GM12865 (cell line): ENCODE data around the gene ZNF484.
A peak's percentile ranks its signal among the peaks of the same experiment; 100 is the strongest.
"Not testable (repeated sequence)": the region's sequence is repeated elsewhere in the genome, so short reads cannot be mapped to it uniquely, and the experiment has no call there.

Source experiments
- DNase-seq: peaks from one replicate; pipeline ENCODE4 v3.0.0; 2010; ENCODE audit warnings: low read depth
- H3K4me3 ChIP-seq: 2 replicates; pipeline ENCODE4 v1.5.1; 2011; ENCODE audit warnings: mild to moderate bottlenecking, low read depth, low read length, control low read depth
- TF ChIP-seq, protein P1 (sequence below): IDR thresholded peaks from 2 replicates; pipeline ENCODE4 v1.5.1; 2011; ENCODE audit warnings: low read length, control low read depth, low read depth, inconsistent platforms; ENCODE audit not compliant: insufficient read depth; ENCODE audit errors: missing control alignments

Gene ZNF484

DNA sequence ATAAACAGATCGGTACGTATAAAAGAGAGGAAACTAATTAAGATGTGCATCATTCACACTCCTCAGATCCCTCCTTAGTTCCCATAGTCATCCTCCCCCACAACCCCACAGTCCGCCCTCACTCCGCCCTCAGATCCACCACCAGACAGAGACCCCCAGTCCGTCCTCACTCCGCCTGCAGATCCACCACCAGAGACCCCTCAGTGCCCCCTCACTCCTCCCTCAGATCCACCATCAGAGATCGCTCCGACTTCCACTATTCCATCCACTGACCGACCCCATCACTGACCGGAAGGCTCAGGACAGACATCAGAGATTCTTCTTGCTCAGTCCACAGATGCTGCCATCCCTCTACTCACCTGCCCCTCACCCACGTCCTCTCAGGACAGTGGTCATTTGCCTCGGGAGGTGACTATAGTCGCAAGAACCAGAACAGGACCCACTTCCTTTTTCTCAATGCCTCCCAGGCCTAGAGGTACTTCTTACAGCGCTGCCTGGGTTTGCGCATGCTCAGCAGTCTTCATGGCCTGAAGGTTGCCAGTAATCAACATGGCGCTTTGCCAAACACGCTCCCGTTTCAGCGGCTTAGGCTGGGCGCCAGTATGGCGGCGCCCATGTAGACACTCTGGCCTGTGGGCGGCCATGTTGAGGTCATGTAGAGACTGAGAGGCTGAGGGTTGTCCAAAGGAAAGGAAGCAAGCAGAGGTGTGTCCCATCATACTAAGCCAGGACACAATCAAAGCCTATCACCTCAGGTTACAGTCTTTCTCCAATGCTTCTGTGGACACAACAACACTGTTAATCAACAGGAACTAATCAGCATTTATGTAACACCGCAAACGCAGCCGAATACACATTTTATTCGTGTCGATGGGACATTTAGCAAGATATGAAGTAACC is at the start of gene ZNF484:
TSS of gene ZNF484 (minus strand) at position 508 of the 900 bp plus-strand sequence. CDS start 3,009 bp downstream, outside the sequence.
- peak; percentile 99 for DNase-seq
- TF ChIP-seq, protein P1, sequence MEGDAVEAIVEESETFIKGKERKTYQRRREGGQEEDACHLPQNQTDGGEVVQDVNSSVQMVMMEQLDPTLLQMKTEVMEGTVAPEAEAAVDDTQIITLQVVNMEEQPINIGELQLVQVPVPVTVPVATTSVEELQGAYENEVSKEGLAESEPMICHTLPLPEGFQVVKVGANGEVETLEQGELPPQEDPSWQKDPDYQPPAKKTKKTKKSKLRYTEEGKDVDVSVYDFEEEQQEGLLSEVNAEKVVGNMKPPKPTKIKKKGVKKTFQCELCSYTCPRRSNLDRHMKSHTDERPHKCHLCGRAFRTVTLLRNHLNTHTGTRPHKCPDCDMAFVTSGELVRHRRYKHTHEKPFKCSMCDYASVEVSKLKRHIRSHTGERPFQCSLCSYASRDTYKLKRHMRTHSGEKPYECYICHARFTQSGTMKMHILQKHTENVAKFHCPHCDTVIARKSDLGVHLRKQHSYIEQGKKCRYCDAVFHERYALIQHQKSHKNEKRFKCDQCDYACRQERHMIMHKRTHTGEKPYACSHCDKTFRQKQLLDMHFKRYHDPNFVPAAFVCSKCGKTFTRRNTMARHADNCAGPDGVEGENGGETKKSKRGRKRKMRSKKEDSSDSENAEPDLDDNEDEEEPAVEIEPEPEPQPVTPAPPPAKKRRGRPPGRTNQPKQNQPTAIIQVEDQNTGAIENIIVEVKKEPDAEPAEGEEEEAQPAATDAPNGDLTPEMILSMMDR = no peak
- peak within 1 kb of the TSS; percentile 90 for H3K4me3 ChIP-seq

- no peak overlapping the region for H3K4me3 ChIP-seq
- DNase-seq = no peak
- TF ChIP-seq, protein P1 = no peak
Observed at GRCh38 chr9:92920437-92920836, 42.6 kb upstream of the ZNF484 start.

DNA sequence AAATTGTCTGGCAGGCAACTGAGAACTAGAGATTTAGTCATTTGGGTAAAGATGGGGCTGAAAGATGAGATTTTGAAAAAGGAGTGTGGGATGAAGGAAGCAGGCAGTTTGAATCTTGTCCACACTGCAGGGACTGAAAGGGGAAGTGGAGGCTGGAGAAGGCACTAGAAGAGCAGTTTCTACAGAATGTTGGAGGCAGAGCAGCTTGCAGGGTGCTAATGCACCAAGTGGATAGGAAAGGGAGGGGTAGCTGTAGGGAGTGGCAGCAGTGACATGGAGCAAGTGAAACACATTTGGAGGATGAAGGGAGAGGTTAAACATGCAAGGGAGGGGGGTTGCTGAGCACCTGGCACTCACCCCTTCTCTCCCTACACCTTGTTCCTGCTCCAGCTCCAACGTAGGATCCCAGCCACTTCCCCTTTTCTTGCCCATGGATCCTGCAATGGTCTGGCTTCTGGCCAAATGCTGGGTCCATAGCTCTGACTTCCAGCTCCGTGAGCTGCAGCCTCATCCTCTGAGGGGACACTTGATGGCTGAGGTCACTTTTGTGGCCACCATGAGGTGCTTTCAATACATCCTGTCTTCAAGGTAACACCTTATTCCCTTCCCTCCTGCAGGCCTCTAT is 39.5 kb upstream of the ZNF484 start:
- DNase-seq = no peak
- TF ChIP-seq, protein P1 = no peak
- no peak overlapping the region for H3K4me3 ChIP-seq

GRCh38 chr9:92911511-92912475 is 34.0 kb upstream of the ZNF484 start:
- TF ChIP-seq, protein P1 = no peak
- no peak overlapping the region for H3K4me3 ChIP-seq
- no peak for DNase-seq

DNA sequence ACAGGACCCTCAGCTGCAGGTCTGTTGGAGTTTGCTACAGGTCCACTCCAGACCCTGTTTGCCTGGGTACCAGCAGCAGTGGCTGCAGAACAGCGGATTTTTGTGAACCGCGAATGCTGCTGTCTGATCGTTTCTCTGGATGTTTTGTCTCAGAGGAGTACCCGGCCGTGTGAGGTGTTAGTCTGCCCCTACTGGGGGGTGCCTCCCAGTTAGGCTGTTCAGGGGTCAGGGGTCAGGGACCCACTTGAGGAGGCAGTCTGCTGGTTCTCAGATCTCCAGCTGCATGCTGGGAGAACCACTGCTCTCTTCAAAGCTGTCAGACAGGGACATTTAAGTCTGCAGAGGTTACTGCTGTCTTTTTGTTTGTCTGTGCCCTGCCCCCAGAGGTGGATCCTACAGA is 27.3 kb upstream of the ZNF484 start:
- not testable (repeated sequence) for DNase-seq, H3K4me3 ChIP-seq

DNA sequence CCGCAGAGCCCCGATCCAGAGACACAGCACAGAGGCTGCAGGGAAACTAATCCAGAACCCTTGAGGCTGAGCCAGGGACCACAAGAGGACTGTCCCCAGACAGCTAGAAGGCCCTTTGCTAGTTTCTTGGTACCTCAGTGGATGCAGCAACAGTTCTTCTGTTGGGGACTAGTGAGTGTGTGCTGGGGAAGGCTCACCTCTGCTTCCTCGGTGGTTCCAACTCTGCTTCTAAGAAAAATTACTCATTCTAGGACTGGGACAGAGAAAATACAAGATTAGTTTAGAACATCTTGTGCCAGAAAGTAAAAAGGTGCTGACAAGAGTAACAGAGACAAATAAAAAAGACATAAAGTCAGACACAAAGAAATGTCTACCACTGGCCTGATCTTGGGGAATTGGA is 19.5 kb upstream of the ZNF484 start:
- no peak for DNase-seq
- TF ChIP-seq, protein P1 = no peak
- H3K4me3 ChIP-seq = no peak overlapping the region
